Measurements from ENCODE around the gene ATXN7L2.

ATXN7L2 gene

GRCh38 chr1:109529881-109530456 lies 46.3 kb downstream of the ATXN7L2 start:
- no peak for DNase-seq

GRCh38 chr1:109530457-109531087 lies 46.9 kb downstream of the ATXN7L2 start:
- DNase-seq: peak; percentile 43

- no peak for DNase-seq
Observed at GRCh38 chr1:109531380-109531779, 47.7 kb downstream of the ATXN7L2 start.

- no peak for DNase-seq
Observed at GRCh38 chr1:109531826-109532364, 48.2 kb downstream of the ATXN7L2 start.

GRCh38 chr1:109532365-109533136 lies 48.8 kb downstream of the ATXN7L2 start:
- peak; percentile 69 for DNase-seq

GRCh38 chr1:109534307-109534858 lies 50.7 kb downstream of the ATXN7L2 start:
- DNase-seq: no peak

GRCh38 chr1:109535481-109535880 lies 51.8 kb downstream of the ATXN7L2 start:
- no peak for DNase-seq

- DNase-seq: no peak
Observed at GRCh38 chr1:109535971-109536491, 52.3 kb downstream of the ATXN7L2 start.

GRCh38 chr1:109537450-109538178 lies 53.9 kb downstream of the ATXN7L2 start:
- DNase-seq: no peak

GRCh38 chr1:109538827-109539555 lies 55.3 kb downstream of the ATXN7L2 start:
- DNase-seq: no peak

- no peak for DNase-seq
Observed at GRCh38 chr1:109539676-109540075, 56.0 kb downstream of the ATXN7L2 start, which contains the start of gene GPR61. TSS of gene GPR61 (plus strand) at chr1:109539872. CDS start at chr1:109543023, 3,151 bp downstream.

GRCh38 chr1:109541102-109541501 lies 57.4 kb downstream of the ATXN7L2 start:
- DNase-seq: no peak

All from NCI-H510A treated with DMSO at 0.1 percent for 48 hours (cell line).